SKM-1 treated with dmso at 0.1 percent for 144 hours (cell line): Measurements from ENCODE around the gene CCDC6.
"Not testable (repeated sequence)": the region's sequence is repeated elsewhere in the genome, so short reads cannot be mapped to it uniquely, and the experiment has no call there.

Source experiments
- DNase-seq: peaks from one replicate; lab custom pipeline; 2025; ENCODE audit not compliant: unreplicated experiment; lab: John Stamatoyannopoulos, UW

Gene CCDC6

GRCh38 chr10:59814878-59815277 is 91.5 kb downstream of the CCDC6 start:
- DNase-seq, result no peak

- DNase-seq, result no peak
Observed at GRCh38 chr10:59812519-59813122, 93.7 kb downstream of the CCDC6 start.

GRCh38 chr10:59809644-59809974 is 96.7 kb downstream of the CCDC6 start:
- no peak for DNase-seq

- DNase-seq, result peak; percentile 47
Observed at GRCh38 chr10:59808896-59809643, 97.3 kb downstream of the CCDC6 start.

- DNase-seq, result no peak
Observed at GRCh38 chr10:59807629-59808620, 98.4 kb downstream of the CCDC6 start.

DNA sequence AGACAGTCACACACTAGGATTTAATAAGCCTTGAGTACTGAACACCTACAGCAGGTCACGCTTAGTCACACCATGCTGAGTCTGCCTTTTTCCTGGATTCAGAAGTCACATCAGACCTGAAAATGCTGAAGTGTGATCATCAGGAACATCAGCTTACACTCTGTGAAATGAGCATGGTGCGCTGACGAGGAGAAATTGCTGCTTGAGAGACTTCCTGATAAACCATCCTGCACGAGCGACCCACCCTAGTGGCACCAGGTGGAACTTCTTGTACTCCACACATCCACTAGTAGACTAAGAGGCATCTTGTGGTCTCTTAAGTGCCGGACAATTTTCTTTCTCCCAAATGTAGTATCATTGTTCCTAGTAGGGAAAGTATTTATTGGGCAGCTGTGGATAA is 101.3 kb downstream of the CCDC6 start:
- DNase-seq, result peak; percentile 12

- no peak for DNase-seq
Observed at GRCh38 chr10:59804220-59804619, 102.1 kb downstream of the CCDC6 start.

- peak; percentile 6 for DNase-seq
Observed at GRCh38 chr10:59803714-59804113, 102.6 kb downstream of the CCDC6 start.

GRCh38 chr10:59801171-59801570 is 105.2 kb downstream of the CCDC6 start:
- DNase-seq, result no peak

- no peak for DNase-seq
Observed at GRCh38 chr10:59799421-59799820, 106.9 kb downstream of the CCDC6 start.

GRCh38 chr10:59793919-59794318 is 112.4 kb downstream of the CCDC6 start:
- DNase-seq, result no peak

GRCh38 chr10:59792812-59793211 is 113.5 kb downstream of the CCDC6 start:
- DNase-seq, result no peak

DNA sequence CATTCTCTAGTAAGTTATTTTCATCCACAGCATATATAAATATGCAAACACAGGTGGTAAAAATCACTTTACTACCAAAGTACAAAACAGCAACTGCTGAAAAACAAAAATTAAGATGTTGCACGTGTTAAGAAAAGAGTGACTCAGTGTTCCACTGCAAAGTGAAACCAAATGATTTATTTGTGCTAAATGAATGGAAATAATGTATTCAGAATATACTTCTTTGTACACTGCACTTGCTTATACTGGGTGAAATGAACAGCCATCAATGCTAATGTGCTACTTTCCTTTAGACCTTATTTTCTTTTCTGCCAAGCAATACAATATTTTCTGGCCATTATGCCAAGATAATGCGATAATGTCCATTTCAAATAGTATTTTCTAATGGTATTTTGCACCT is 114.8 kb downstream of the CCDC6 start:
- DNase-seq, result no peak

- not testable (repeated sequence) for DNase-seq
Observed at GRCh38 chr10:59790080-59790479, 116.3 kb downstream of the CCDC6 start.

- not testable (repeated sequence) for DNase-seq
Observed at GRCh38 chr10:59788914-59789313, 117.4 kb downstream of the CCDC6 start.

- not testable (repeated sequence) for DNase-seq
Observed at GRCh38 chr10:59787032-59787431, 119.3 kb downstream of the CCDC6 start.

GRCh38 chr10:59785476-59785875 is 120.9 kb downstream of the CCDC6 start:
- not testable (repeated sequence) for DNase-seq

DNA sequence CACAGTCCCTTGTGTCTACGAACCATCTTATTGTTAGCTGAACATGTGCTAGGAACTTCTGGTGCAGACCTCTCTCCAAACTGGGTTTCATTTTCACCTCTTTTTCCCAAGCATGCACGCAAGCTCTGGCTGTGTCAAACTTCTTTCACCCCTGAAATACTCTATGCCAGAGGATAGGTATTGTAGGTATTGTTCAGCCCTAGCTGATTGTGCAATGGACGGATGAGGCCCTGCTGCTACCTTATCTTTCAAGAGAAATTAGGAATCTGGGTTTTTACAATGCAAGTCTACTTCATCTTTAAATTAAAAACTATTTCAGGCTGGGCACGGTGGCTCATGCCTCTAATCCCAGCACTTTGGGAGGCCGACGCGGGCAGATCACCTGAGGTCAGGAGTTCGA is 124.8 kb downstream of the CCDC6 start:
- no peak for DNase-seq

DNA sequence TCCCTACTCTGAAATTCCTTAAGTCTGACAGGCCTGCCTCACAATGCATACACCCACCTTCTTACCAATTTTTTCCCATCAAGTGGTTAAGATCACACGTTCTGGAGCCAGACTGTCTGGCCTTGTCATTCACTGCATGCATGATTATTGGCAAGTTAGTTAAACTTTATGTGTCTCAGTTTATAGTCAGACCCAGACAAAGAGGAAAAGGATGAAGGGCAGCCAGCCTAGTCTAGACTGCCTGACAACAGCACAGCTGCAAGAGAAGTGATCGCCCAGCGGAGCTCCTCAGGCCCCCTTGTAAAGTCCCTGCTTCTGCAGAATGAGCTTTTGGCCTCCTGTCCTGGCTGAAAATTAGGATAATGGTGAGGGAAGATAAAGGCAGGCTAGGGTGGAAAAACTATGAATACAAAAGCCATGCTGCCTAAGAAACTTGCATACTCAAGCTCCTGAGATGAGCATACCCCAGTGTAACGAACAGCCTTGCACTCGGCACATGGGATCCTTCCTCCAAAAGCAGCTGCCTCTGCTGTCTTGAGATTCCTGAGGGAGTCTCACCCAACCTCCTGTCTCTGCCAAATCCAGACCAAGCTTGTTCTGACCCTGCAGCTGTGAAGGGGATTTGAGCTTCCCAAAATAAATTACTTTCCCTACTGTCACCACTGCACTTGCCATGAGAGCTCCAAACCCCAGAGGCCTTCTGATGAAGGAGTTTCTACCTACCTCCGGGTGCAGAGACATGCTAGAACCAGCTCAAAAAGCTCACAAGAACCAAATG is 126.4 kb downstream of the CCDC6 start:
- no peak for DNase-seq

DNA sequence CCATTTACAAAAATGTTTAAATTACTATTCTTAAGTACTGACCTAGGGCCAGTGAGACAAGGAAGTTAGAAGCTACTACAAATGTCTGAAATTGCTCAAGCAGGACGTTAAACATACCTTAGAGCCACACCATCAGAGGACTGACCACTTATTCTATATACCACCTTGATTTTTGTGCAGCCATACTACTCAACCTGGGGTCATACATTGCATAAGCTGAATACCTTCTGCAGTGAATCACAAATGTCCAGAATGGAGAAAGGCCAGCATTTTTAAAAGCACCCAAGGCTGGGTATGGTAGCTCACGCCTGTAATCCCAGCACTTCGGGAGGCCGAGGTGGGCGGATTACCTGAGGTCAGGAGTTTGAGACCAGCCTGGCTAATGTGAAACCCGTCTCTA is 131.9 kb downstream of the CCDC6 start:
- DNase-seq, result no peak

DNA sequence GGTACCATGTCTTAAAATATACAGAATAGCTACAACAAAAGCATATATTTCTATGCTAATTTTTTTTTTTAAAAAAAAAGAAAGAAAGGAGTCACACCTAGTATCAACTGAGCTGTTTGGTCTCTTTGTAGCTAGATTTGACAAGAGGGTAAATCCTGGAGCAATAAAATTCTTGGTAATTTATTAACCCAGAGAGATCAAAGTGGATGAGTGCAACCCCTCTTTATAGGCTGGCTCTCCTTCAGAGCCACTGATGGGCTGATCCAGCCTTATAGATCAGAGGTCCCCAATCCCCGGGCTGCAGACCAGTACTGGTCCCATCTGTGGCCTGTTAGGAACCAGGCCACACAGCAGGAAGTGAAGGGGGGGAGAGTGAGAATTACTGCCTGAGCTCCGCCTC is 133.3 kb downstream of the CCDC6 start:
- DNase-seq, result no peak
